GM03348 (cell line): ENCODE data around the gene FMNL3.

Source experiments
- DNase-seq: peaks from one replicate; pipeline ENCODE4 v3.0.0; 2012; ENCODE audit warnings: low spot score

The FMNL3 gene

DNA sequence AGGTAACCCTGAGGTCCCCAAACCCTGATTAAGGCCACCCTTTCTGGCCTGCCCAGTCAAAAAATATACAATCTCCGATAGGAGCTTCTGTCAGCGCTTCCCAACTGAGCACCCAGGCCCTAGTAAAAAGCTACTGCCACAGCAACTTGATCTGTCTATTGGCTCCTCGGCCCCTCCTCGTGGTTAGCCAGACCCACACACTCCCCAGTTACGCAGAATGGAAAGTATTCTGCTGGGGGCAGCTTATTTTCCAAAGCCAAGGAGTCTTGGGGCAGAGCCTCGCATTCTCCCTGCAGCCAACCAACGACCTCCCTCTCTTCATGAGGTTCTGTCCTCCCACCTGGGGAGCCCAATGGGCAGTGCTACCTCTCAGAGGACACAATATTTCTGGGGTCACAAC lies 32.1 kb downstream of the FMNL3 start:
- DNase-seq = no peak

DNA sequence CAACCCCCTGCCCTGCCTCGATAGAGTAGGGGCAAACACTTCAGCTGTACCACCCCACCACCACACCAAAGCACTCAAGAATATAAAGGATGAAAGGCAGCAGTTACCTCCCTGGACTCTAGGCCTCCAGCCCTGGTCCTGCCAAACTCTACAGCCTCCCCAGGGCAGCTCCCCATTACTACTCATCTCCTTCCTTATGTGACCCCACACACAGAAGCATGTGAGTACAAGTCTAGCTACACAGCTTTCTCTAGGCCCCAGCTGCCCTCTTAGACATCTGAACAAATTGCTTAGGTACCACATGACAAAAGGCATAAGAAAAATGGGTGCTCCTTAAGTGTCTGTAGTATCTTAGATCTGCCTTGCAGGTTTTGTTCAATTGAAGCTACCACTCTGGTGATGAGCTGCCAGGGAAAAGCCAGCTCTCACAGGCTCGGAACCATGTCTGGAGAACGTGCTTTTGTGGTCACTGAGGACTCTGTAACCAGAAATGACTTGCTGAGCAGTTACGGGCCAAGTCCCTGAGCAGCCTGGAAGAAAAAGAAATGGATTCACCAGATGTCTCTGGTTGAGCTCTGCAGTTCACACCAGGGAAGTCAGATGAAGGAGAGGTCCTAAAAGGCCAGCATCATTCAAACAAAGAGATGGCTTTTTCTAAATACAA lies 32.8 kb downstream of the FMNL3 start:
- peak; percentile 47 for DNase-seq

DNA sequence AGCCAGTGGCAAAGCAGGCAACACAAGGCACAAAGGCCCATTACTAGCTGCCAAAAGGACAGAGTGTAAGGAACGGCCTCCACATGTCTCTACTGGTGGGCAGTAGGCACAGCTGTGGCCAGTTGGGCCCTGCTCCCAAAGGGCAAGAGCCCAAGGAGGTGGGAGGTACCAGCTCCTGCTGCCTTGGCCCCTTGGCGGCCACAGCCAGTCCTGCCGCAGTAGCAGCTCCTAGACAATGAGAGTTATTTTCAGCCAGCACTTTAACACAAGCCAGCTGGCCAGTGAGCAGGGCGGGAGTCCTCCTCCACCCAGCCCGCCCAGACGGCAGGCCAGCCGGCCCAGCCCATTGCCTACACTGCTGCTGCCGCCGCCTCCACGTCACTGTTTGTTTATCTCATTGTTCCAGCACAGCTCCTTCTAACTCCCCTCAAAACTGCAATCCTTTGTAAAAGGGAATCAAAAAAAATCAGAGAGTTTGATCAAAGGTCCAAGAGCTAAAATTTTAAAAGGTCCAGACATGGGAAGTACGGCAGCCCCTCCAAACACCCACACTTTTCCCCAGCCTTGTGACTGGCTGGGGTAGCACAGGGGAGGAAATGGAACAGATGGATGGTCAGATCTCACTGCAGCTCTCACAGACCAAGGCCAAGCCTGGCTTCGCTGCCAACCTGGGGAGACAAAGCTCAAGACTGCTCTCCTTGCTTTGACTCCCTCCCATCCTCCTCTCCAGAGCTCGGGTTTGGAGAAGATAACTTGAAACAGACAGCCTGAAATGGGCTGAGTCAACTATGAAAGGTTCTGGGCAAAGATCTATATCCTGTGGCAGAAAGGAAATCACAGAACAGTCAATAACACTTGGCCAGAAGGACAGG lies 33.5 kb downstream of the FMNL3 start:
- DNase-seq = peak; percentile 97

DNA sequence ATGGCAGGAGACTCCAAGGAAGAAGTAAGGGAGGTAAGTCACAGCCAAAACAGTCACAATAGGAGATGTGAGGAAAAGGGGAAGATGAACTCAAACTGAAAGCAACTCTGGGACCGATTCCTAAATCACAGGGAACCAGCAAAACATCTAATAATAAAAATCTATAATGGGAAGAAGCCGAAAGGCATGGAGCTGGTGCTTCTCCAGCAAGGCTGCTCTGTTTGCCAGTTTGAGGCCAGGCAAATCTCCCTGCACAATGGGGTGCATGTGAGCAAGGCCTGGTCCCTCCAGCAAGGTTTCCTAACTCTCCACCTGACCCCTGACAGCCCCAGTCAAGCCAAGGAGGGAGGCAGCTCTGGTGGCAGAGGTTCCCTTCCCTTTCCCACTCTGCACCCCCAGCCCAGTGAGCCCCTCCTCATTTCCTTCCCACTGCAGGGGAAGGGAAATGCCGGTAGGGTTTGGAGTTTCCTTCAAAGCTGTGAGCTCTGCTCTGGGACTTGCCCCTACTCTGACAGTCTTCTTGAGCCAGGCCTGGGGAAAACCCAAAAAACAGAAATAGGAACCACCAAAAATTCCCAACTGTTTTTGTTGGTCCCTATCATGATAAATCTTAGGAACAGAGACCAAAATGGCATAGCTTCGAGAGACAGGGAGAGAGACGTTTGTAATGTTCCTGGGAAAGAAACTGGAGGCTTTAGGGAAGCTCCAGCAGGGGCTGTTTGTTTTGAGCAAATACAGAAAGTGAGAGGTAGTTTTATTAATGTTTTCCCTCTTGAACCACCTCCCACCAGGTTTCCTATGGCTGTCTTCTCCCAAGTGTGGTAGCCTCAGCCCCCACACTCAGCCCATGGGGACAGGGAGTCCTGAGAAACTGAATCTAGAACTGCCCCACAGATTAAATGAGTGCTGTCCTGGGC lies 34.6 kb downstream of the FMNL3 start:
- DNase-seq = no peak

DNA sequence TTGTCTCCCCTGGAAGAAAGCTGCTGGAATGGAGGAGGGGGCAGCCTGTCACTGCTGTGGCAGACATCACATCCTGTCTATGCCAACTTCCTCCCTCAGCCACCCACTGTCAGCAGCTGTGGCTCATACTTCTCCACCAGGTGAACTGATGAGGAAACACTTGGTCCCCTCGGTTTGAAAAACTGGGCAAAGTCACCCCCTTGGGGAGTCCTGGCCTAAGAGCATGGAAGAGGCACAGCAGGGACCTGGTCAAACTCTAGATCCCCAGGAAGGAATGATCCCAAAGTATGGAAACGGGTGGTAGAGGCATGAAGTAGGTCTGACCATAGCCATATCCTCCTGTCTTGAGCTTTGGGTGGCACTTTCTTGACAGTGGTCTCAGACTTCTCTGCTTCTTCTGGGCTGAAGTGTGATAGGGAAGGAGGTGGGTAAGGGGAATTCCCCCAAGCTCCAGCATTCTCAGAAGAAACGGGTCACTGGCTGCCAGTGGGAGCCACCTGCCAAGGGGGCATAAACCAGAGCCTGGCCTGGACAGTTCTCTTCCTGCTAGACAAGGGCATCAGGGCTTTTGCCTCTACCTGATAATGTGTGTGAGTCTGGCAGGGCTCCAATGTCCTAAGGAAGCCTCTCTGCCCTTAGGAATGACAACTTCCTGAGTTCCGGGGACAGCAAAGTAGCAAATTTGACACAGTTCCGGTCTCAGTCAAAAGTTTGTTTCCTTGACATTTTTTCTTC lies 36.0 kb downstream of the FMNL3 start:
- DNase-seq = no peak

DNA sequence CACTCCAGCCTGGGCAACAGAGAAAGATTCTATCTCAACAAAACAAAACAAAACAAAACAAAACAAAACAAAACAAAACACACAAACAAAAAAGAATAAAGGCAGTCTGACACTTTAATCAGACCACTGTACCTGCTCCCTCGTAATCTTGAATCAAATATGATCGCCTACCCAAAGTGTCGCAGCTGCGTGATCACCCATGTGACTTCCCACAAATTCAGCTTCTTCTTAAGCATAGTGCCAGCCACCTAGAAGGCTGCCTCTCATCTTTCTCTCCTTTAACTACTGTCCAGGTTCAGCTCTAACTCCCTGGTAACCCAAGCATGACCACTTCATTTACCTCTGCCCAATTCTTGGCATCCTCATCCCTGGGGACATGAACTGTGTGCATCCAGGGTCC lies 37.4 kb downstream of the FMNL3 start:
- DNase-seq = no peak

DNA sequence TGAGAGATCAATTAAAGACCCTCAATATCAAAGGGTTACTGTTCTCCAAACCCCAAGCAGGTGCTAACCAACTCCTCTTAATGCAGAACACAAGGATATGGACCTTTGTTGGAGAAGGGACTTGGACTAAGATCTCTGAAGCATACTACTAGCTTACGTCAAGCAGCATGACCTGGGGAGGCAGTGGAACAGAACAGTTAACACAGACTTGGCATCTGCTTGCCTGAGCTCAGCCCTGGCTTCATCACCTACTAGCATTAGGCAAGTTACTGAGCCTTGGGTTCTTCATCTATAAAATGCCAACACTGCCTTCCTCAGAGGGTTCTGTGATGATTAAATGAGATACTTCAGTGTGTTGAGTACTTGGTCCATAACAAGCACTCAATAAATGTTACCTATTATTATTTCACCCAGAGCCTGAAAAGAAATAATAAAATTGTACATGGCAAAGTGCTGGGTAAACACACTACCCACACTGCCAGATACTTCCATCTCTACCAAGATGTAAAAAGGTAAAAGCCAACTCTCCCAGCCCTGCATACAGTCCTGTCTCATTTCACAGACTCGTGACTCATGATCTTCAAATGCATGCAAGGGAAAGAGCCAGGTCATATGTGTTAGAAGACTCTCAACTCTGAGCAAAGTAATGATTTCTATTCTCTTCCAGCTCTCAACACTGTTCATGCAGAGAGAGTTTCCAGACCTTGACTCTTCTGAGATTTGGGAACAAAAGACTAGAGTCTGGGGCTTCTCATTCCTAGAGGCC lies 39.7 kb downstream of the FMNL3 start:
- peak; percentile 46 for DNase-seq

DNA sequence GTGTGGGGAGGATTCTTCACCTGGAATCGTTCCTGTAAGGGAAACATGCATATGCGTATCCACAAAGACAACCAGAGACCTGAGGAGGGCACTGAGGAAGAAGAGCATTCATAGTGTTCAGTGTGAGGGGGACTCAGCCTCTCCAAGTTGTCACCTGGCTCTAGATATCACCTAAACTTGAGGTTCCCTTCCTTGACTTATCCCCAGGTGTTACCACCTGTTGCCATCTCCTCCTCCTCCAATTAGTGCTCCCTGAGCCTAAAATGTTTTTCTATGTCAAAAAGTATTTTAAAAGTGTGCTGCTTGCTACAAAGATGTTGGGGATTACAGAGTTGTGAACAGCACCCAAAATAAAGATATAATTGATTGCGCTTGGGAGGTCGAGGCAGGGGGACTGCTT lies 41.0 kb downstream of the FMNL3 start:
- DNase-seq = no peak

DNA sequence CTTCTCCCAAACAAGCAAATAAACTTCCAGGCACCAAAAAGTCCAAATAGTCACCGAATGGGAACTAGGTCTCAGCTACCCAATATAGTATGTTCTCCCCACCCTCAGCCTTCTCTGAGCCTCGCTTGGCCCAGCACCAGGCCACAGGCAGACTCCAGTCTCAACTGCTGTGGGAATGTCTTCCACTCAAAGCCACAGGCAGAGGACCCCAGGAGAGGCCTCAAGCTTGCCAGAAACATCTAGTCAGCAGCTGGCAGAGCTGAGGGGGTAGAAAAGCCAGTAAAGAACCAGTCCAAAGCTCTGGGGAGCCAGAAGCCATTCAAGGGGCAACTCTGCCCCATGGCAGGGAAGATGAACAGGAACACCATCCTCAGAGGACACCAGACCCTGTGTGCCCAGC lies 41.8 kb downstream of the FMNL3 start:
- DNase-seq = no peak

DNA sequence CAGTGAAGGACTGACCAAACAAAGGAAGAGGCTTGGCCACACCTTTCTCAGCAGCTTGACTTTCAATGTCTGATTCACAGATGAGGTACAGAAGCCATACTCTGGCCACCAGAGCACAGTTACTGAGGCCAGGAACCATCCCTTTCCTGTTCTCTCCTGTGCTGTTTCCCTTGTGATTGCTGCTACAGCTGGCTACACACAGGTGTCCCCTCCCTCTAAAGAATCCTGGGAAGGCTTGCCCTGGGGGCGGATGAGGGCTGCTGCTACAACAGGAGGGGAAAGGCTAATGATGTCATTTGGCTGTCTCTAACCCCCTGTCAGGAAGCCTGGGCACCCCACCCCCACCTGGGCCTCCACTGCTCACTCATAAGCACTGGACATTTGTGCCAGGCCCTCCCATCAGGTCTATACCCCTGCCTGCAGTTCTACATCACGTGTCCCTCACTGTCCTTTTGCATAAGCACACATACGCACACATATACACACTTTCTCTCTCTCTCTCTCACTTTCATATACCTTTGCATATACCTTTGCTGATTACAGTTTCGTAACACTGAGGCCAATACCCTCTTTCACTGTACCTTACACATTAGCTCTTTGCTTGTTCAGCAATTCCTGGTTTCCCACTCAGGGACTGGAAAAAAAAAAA lies 42.5 kb downstream of the FMNL3 start:
- no peak for DNase-seq

DNA sequence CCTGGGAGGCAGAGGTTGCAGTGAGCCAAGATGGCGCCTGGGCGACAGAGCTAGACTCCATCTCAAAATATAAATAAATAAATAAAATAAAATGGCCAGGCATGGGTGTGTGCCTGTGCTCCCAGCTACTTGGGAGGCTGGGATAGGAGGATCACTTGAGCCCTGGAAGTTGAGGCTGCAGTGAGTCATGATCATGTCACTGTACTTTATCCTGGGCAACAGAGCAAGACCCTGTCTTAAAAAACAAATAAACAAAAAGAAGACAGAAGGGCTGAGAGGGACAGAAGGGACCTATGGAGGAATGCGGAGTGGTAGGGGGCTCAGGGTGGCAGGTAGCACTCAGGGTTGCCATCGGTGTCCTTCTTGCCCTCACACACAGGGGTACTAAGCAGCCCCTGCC lies 43.0 kb downstream of the FMNL3 start:
- no peak for DNase-seq

DNA sequence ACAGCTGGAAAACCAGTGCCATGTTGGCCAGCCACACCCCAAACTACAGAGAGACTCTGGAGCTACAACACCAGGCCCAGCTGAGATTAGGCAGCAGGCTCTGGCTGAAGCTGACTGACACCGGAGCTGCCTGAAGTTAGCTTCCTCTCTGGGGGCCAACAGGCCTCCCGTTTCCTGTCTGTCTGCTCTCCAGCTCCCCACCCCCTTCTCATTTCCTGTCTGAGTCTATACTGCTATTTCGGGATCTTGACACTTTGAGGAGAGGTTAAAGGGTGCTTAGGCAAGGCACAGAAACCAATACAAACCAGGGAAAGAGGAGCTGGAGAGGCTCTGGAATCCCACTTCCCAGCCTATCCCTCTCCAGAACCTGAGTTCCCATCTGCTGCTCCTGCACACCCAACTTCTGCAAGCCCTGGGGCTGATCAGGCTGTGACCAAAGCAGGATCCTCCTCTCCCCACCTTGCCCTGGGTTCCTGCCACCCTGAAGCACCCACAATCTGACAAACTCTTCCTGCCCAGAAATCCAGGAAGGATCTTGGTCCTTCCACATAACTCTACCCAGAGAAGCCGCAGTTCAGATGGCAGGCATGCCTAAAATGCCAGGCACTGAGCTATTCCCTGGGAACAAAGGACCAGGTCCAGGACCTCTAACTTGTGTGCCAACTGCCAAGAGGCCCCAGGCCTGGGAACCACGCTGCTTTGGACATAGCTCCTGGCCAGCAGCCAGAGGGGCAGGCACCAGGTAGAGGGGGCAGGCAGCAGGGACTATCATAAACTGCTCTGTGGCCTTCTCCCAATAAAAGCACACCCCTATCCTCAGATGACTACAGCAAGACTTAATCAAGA lies 44.0 kb downstream of the FMNL3 start:
- DNase-seq = peak; percentile 90

DNA sequence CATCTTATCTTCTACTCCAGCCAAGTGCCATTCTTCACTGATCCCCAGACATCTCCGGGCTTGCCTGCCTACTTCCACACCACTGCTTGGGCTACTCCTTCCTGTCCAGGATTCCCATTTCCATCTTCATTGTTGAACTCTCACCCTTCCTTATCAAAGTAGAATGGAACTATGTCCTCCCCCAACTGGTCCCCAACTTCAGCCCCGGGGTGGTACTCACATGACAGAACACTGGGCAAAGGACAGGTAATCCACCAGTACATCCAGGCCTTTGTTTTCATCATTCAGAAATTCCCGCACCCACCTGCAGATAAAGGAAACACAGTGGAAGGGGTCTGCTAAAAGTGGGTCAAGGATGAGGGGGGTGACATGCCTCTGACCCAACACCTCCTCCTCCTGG lies 45.5 kb downstream of the FMNL3 start:
- DNase-seq = no peak

DNA sequence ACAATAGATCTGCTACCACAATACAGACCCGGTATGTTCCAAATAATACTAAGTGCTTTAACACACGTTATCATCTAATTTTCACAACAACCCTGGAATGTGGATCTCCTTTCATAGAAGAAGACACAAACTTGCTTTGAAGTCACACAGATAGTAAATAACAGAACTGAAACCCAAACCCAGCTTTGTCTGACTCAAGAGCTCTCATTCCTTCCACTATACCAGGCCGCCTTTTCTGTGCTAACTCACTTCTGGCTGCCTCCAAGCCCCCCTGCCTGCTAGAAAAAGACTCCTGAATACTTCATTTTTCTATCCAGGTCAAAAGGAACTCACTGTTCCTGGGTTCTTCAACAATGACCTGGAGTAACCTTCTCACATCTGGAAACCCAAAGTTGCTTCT lies 46.0 kb downstream of the FMNL3 start:
- DNase-seq = no peak

DNA sequence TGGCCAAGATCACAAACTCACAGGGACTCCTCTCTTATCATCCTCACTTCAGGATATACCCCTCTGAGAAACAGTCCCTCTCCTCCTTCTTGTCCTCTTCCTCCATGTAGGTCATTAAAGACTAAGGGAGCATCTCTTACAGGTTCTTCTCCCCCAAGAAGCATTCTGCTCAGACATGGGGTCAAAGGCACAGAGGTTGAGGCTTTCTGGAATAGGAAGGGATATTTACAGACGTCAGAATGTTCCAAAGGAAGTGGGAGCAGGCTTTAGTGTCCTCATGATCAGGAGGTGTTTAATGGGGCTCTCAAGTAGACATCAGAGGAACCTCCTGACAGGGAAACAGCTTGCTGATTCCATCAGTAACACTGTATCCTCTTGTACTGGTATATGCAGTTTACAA lies 47.5 kb downstream of the FMNL3 start:
- DNase-seq = no peak

DNA sequence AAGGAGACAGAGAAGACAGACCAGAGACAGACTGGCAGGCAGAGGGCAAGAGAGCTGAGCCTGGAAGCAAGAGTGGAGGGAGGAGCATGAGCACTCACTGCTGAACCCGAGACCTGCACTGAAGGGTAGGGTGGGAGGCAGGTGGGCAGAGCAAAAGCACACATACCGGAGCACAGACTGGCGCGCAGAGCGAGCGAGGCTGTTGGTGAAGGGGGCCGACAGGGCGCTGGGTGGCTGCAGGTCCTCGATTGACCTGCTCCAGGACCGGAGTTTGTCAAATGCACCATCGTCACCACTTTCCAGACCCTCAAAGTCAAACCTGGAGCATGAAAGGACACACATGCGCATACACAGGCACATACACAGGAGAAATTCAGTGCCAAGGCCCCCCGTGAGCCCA lies 48.9 kb downstream of the FMNL3 start:
- DNase-seq = no peak

DNA sequence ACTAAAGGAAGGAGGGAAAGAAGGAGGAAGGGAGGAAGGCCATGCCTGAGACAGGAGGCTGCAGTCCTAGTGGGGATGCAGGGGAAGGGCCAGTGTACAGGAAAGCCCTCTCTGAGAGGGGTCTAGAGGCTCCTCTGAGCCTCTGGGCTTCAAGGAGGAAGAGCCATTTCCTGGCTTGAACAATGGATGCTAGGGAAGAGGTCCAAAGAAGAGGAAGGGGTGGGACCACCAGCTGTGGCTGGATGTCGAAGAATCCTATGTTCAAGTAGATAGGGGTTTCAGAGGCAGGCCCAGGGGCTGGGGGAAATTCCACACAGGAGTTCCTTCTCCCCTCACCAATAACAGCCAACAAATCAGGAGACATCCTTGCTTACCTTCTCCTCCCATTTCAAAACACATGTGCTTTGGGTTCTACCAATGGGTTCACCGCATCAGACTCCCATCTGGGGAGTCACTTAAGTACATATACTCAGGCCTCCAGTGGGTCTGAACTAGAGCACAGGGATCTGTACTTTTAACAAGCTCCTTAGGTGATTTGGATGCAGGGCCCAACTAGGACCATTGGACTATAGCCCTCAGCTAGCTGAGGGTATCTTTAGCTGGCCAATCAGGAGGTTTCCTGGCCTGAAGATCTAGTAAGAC lies 51.5 kb downstream of the FMNL3 start:
- no peak for DNase-seq

DNA sequence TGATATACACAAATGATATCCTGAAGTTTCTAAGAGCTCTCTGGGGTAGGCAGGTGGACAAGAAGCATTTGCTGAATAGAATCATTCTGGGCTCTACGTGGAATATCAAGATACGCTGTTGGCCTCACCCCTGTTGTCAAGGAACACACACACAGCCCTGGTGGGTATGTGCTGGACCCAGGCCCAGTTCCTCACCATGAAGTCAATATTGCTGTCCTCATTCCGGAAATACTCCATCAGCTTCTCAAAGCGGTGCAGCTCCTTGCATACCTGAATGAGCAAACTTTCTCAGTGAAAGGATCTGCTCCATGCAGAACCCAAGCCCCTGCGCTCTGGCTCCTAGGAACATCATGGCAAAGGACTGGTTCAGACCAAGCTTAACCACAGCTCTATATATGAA lies 52.5 kb downstream of the FMNL3 start:
- DNase-seq = no peak

DNA sequence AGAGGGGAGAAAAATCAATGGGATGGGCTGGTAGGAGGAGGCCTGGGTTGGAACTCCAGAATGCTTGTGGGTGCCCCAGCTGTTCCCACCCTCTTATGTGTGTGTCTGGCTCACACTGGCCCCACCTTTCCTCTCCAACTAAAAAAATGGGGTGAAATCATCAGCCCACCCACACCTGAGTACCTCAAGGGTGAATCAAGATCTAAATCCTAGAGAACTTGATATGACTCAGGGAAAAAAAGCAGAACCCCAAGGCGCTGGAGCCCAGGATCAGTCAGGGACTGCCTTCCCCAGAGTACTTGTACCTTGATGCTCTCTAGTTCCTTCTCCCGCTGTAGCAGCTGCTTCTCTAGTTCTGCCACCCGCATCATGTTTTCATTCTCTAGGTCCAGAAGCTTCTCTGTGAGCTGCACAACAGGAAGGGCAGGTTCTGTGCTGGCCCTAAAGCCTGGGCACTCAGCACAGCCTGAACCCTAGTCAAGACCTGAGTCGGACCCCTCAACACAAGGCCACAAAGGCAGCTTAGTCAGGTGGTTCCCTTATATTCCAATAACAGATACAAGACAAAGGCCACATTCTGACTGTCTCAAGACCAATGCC lies 54.2 kb downstream of the FMNL3 start:
- no peak for DNase-seq
